ENCODE measurements around the gene RBM33.

RBM33 gene

DNA sequence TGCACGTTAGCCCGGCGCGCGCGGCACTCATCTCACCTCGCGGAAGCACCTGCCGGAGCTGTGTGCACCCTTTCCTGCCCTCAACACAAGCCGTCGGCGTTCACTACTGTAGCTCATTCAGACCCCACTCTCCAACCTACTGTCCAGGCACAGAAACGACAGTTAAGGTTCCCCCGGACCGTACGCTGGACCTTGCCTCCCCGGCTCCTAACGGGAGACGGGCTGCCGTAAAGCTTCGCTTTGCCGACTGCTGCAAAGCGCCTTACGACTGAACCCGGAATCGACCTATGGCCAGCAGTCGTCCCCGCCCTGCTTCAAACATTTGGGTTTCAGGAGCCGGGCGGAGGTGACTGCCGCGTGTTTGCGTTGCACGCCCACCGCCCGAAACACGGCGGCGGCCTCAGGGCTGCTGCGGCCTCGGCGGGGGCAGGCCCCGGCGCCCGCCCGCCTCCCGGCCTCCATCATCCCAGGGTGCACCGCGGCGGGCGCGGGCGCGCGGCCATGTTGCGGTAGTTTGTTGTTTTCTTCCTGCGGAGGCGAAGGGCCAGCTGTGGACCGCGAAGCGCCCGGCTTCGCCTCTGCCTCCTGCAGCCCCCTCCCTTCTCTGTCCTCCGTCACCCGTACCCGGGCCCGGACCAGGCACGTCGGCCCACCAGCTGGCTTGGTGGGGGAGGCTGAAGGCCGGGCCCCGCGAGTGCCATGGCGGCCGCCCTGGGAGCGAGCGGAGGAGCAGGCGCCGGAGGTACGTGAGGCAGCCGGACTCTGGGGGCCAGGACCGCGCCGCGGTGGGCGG, at the start of gene RBM33:
Gene RBM33 (plus strand): TSS at position 484 of the 793 bp plus-strand sequence. CDS start 216 bp downstream, at position 700.
- peak; percentile 91 for DNase-seq (ENCODE audit: extremely low spot score)
- POLR2A ChIA-PET, result no interaction called here
- TF ChIP-seq, protein P1, sequence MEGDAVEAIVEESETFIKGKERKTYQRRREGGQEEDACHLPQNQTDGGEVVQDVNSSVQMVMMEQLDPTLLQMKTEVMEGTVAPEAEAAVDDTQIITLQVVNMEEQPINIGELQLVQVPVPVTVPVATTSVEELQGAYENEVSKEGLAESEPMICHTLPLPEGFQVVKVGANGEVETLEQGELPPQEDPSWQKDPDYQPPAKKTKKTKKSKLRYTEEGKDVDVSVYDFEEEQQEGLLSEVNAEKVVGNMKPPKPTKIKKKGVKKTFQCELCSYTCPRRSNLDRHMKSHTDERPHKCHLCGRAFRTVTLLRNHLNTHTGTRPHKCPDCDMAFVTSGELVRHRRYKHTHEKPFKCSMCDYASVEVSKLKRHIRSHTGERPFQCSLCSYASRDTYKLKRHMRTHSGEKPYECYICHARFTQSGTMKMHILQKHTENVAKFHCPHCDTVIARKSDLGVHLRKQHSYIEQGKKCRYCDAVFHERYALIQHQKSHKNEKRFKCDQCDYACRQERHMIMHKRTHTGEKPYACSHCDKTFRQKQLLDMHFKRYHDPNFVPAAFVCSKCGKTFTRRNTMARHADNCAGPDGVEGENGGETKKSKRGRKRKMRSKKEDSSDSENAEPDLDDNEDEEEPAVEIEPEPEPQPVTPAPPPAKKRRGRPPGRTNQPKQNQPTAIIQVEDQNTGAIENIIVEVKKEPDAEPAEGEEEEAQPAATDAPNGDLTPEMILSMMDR (IDR thresholded peaks at IDR 0.05; ENCODE audit: control extremely low read depth, extremely low read depth, low read depth, missing control alignments), result no peak
- CTCF ChIA-PET, result interaction anchor here (0.9 to 1.5 kb wide), 5 partner anchors 13 to 95 kb away, joined by 3 to 4 read pairs (median 3); no protein-coding TSS in a partner anchor

DNA sequence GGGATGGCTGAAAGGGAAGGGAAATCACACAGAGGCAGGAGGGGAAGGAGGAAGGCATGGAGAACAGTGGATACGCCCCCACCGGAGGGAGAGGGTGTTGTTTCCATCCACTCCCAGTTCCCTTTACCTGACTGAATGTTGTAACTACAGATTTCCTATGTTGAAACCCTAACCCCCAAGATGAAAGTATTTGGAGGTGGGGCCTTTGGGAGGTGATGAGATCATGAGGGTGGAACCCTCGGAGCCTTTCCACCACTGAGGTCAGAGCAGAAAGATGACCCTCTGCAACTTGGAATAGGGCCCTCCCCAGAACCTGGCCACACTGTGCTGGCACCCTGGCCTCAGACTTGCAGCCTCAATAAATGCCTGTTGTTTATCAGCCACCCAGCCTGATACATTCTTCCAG, 49.5 kb upstream of the RBM33 start:
- POLR2A ChIA-PET, result no interaction called here
- DNase-seq (ENCODE audit: extremely low spot score), result no peak

DNA sequence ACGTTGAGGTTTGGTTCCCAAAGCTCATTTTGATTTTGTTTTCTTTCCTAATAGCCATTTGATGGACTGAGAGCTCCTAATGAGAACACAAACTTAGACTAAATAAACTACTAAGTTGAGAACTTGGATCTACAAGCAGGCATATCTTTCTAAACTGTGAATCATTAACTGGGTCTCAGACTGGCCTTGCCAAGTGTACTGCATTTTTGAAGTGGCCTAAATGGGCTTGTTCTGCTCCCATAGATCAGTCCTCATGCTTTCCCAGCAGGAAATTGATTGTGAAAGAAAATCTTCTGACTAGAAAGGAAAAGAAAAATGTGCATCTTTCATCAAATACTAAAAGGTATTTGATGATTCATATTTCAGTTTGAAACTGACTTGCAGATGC, 46.7 kb upstream of the RBM33 start:
- no peak for DNase-seq (ENCODE audit: extremely low spot score)
- POLR2A ChIA-PET, result no interaction called here
- TF ChIP-seq, protein P1 (IDR thresholded peaks at IDR 0.05; ENCODE audit: control extremely low read depth, extremely low read depth, low read depth, missing control alignments), result no peak
- CTCF ChIA-PET, result interaction anchor here (0.8 to 8.2 kb wide), 17 partner anchors 8 to 190 kb away, joined by 3 to 170 read pairs (median 7); no protein-coding TSS in a partner anchor

More for the DNA sequence above, 49.5 kb upstream of the RBM33 start:
- TF ChIP-seq, protein P1 (IDR thresholded peaks at IDR 0.05; ENCODE audit: control extremely low read depth, extremely low read depth, low read depth, missing control alignments), result no peak
- CTCF ChIA-PET, result interaction anchor here (1.4 to 8.2 kb wide), 6 partner anchors 12 to 173 kb away, joined by 3 to 170 read pairs (median 4); no protein-coding TSS in a partner anchor

DNA sequence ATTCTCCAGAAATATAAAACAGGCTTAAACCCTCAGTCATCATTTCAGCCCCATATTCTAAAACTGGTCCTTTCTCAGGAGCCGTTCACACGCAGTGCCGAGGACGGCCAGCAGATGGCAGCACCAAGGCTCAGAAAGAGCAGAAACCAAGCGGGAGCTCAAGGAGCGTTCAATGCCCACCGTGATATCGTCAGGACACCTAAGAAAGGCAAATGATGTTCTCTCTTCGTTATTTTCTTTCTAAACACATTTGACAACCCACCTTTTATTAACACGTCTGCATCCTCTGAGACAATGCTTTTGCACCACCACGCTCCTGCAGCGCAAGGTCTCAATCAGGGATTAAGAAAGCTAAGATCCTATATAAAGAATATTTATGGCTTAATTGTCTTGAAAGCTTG, 45.7 kb upstream of the RBM33 start:
- TF ChIP-seq, protein P1 (IDR thresholded peaks at IDR 0.05; ENCODE audit: control extremely low read depth, extremely low read depth, low read depth, missing control alignments), result peak; percentile 98
- ChIA-PET POLR2A (no interaction called here), CTCF (interaction anchor here (0.6 to 8.2 kb wide), 62 partner anchors 9 to 671 kb away, joined by 3 to 170 read pairs (median 5); partner anchors contain the start of gene RBM33)
- DNase-seq (ENCODE audit: extremely low spot score), result peak; percentile 79

DNA sequence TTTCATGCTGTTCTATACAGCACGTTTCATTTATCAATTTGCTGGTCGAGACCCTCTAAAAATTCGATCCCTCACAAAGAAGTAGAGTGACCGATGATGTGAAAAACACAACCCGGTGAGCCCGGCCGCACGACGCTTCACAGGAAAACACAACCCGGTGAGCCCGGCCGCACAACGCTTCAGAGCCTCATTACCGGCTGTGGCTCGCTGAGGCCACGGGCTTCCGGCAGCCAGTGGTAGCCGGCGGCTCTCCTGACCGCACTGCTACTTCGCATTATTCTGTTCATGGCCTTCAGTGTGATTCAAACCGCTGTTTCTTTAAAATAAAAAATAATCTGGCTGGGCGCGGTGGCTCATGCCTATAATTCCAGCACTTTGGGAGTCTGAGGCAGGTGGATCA, 42.3 kb upstream of the RBM33 start:
- POLR2A ChIA-PET, result no interaction called here
- CTCF ChIA-PET, result interaction anchor here (1.0 to 1.6 kb wide), 2 partner anchors 125 to 134 kb away, joined by 3 to 4 read pairs; no protein-coding TSS in a partner anchor
- TF ChIP-seq, protein P1 (IDR thresholded peaks at IDR 0.05; ENCODE audit: control extremely low read depth, extremely low read depth, low read depth, missing control alignments), result no peak
- no peak for DNase-seq (ENCODE audit: extremely low spot score)

DNA sequence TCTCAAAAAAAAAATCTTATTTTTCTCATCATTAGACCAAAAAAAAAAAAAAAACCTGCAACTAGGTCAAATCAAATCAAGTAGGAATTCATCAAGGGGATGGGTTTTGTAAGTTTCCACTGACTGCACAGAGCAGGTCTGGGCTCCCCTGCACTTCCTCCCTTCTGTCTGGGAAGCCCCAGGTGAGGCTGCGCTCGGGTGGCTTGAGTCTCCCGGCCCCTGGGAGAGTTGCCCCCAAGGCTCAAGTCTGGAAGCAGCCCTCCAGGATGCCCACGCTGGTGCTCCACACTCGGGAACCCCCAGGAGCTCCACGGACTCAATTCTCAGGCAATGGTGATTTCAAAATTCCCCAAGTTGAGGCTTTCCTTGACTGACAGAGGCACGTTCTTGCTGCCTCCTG, 41.7 kb upstream of the RBM33 start:
- TF ChIP-seq, protein P1 (IDR thresholded peaks at IDR 0.05; ENCODE audit: control extremely low read depth, extremely low read depth, low read depth, missing control alignments), result no peak
- DNase-seq (ENCODE audit: extremely low spot score), result no peak
- ChIA-PET POLR2A (no interaction called here), CTCF (interaction anchor here (0.9 to 3.1 kb wide), 4 partner anchors 124 to 164 kb away, joined by 3 to 17 read pairs (median 4); no protein-coding TSS in a partner anchor)

Data from GM10248 (cell line).